IPS-18a (cell line): ENCODE measurements around the gene MYH7.
"Not testable (repeated sequence)": the region's sequence is repeated elsewhere in the genome, so short reads cannot be mapped to it uniquely, and the experiment has no call there.

Experiments used
- H3K27ac ChIP-seq: one replicate; pipeline ENCODE4 v1.5.1; 2013; ENCODE audit warnings: low read length
- H3K27me3 ChIP-seq: one replicate; pipeline ENCODE4 v1.6.1; 2013; ENCODE audit warnings: mild to moderate bottlenecking, low read length; ENCODE audit not compliant: control insufficient read depth, insufficient read depth
- H3K36me3 ChIP-seq: one replicate; pipeline ENCODE4 v1.6.1; 2013; ENCODE audit warnings: low read depth, low read length; ENCODE audit not compliant: control insufficient read depth
- H3K4me1 ChIP-seq: one replicate; pipeline ENCODE4 v1.6.1; 2013; ENCODE audit warnings: low read depth, low read length; ENCODE audit not compliant: control insufficient read depth
- H3K4me3 ChIP-seq: one replicate; pipeline ENCODE4 v1.5.1; 2013; ENCODE audit warnings: low read length
- H3K9ac ChIP-seq: one replicate; pipeline ENCODE4 v1.6.1; 2013; ENCODE audit warnings: mild to moderate bottlenecking, low read length, moderate library complexity
- H3K9me3 ChIP-seq: one replicate; pipeline ENCODE4 v1.6.1; 2013; ENCODE audit warnings: low read depth, low read length; ENCODE audit not compliant: control insufficient read depth

The MYH7 gene

DNA sequence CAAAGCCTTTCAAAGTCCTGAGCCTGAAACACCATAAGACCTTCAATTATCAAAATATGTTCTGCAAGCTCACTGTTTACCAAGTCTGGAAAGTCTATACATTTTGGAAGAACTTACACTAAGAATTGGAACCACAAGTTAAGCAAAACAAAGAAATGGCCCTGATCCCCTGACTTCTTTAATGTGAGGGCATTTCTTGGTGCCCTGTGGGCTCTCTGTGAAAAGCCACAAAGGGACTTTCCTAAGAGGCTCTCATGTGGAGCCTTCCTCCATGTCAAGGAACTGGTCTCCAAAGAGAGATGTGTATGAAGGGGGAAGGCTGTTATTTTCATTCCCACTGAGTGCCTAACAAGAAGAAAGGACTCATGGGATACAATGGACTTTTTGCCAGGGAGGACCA lies 13.9 kb downstream of the MYH7 start:
- no peak overlapping the region for H3K27ac ChIP-seq
- no peak overlapping the region for H3K9ac ChIP-seq
- H3K4me1 ChIP-seq, result no peaks in the 10 kb centered on the region
- no peak overlapping the region for H3K4me3 ChIP-seq
- no peaks in the 10 kb centered on the region for H3K36me3 ChIP-seq
- no peaks in the 10 kb centered on the region for H3K27me3 ChIP-seq
- H3K9me3 ChIP-seq, result no peaks in the 10 kb centered on the region

GRCh38 chr14:23419646-23420045 lies 15.8 kb downstream of the MYH7 start:
- H3K4me1 ChIP-seq, H3K27ac ChIP-seq: not testable (repeated sequence)

DNA sequence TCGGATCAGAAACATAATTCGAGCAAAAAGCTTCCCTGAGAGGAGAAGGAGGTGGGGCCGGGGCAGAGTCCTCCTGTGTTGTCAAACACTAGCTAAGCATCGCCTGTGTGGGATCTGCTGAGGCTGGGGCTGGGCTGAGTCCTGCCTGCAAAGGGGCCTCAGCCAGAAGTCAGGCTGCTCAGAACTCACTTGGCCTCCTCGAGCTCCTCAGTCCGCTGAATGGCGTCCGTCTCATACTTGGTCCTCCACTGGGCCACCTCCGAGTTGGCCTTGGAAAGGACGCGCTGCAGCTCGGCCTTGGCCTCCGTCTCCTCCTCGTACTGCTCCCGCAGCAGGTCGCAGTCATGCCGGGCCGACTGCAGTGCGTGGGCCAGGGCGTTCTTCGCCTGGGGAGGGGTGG lies 17.4 kb downstream of the MYH7 start:
- no peak overlapping the region for H3K4me3 ChIP-seq
- no peaks in the 10 kb centered on the region for H3K27me3 ChIP-seq
- no peak overlapping the region for H3K27ac ChIP-seq
- H3K9ac ChIP-seq, result no peak overlapping the region
- H3K4me1 ChIP-seq, result no peaks in the 10 kb centered on the region
- no peaks in the 10 kb centered on the region for H3K36me3 ChIP-seq
- no peaks in the 10 kb centered on the region for H3K9me3 ChIP-seq

More at GRCh38 chr14:23419646-23420045, 15.8 kb downstream of the MYH7 start:
- not testable (repeated sequence) for H3K9ac ChIP-seq, H3K4me3 ChIP-seq, H3K27me3 ChIP-seq, H3K9me3 ChIP-seq, H3K36me3 ChIP-seq

GRCh38 chr14:23417269-23417668 lies 18.2 kb downstream of the MYH7 start:
- not testable (repeated sequence) for H3K27me3 ChIP-seq, H3K36me3 ChIP-seq, H3K4me1 ChIP-seq, H3K27ac ChIP-seq, H3K4me3 ChIP-seq, H3K9ac ChIP-seq, H3K9me3 ChIP-seq

DNA sequence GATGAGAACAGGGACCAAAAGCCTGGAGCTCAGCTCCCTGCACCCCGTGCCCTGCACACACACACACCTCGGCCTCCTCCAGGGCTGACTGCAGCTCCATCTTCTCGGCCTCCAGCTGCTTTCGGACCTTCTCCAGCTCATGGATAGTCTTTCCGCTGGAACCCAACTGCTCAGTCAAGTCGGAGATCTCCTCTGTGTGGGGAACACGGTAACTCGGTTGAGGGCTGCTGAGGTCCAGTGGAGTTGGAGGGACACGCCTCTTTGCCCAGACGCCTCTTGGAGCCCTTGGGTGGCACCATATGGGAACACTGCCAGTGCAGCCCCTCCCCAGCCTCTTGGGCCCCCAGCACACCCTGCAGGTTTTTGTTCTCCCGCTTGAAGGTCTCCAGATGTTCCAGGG lies 18.7 kb downstream of the MYH7 start:
- H3K9ac ChIP-seq, result no peak overlapping the region
- no peaks in the 10 kb centered on the region for H3K36me3 ChIP-seq
- no peaks in the 10 kb centered on the region for H3K9me3 ChIP-seq
- no peaks in the 10 kb centered on the region for H3K4me1 ChIP-seq
- H3K4me3 ChIP-seq, result no peak overlapping the region
- H3K27ac ChIP-seq, result no peak overlapping the region
- H3K27me3 ChIP-seq, result no peaks in the 10 kb centered on the region

- Histone ChIP-seq H3K36me3 (no peaks in the 10 kb centered on the region), H3K4me1 (no peaks in the 10 kb centered on the region), H3K27ac (no peak overlapping the region), H3K4me3 (no peak overlapping the region), H3K9ac (no peak overlapping the region), H3K9me3 (no peaks in the 10 kb centered on the region), H3K27me3 (no peaks in the 10 kb centered on the region)
These were observed 19.4 kb downstream of the MYH7 start for GRCh38 chr14:23415821-23416778.

DNA sequence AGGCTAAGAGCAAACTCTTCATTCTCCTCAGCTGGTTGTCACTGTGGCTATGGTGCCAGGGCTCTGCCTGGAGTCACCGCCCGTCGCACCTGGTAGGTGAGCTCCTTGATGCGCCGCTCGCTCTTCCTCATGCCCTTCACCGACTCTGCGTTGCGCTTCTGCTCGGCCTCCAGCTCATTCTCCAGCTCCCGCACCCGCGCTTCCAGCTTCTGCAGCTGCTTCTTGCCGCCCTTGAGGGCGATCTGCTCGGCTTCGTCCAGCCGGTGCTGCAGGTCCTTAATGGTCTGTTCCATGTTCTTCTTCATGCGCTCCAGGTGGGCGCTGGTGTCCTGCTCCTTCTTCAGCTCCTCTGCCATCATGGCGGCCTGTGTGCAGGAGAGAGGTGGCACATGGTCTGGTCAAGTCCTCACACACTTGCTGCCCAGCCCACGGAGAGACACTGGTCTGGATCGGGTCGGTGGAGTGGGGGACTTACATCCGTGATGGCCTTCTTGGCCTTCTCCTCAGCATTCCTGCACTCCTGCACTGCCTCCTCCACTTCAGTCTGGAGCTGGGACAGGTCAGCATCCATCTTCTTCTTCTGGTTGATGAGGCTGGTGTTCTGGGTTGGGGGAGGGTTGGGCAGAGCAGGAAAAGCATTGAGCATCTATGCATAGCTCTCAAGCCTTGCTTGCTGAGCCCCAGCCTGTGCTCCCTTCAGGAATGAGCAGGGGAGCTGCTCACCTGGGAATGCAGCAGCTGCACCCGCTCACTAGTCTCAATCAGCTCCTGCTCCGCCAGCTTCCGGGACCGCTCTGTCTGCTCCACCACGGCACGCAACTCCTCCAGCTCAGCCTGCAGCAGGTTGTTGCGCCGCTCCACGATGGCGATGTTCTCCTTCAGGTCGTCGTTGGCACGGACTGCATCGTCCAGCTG lies 20.3 kb downstream of the MYH7 start:
- no peak overlapping the region for H3K27ac ChIP-seq

GRCh38 chr14:23414254-23414653 lies 21.2 kb downstream of the MYH7 start:
- Histone ChIP-seq H3K9ac (no peak overlapping the region), H3K27me3 (no peaks in the 10 kb centered on the region), H3K9me3 (no peaks in the 10 kb centered on the region)

More for the DNA sequence above, 20.3 kb downstream of the MYH7 start:
- no peaks in the 10 kb centered on the region for H3K4me1 ChIP-seq
- no peak overlapping the region for H3K9ac ChIP-seq
- no peaks in the 10 kb centered on the region for H3K36me3 ChIP-seq
- H3K9me3 ChIP-seq, result no peaks in the 10 kb centered on the region
- H3K4me3 ChIP-seq, result no peak overlapping the region
- H3K27me3 ChIP-seq, result no peaks in the 10 kb centered on the region

GRCh38 chr14:23413681-23414080 lies 21.8 kb downstream of the MYH7 start:
- H3K4me3 ChIP-seq, result no peak overlapping the region
- no peaks in the 10 kb centered on the region for H3K4me1 ChIP-seq
- no peak overlapping the region for H3K27ac ChIP-seq
- H3K36me3 ChIP-seq, result no peaks in the 10 kb centered on the region
- H3K9ac ChIP-seq, result no peak overlapping the region
- no peaks in the 10 kb centered on the region for H3K27me3 ChIP-seq
- H3K9me3 ChIP-seq, result no peaks in the 10 kb centered on the region

More at GRCh38 chr14:23414254-23414653, 21.2 kb downstream of the MYH7 start:
- no peaks in the 10 kb centered on the region for H3K4me1 ChIP-seq
- H3K27ac ChIP-seq, result no peak overlapping the region
- no peaks in the 10 kb centered on the region for H3K36me3 ChIP-seq
- no peak overlapping the region for H3K4me3 ChIP-seq

DNA sequence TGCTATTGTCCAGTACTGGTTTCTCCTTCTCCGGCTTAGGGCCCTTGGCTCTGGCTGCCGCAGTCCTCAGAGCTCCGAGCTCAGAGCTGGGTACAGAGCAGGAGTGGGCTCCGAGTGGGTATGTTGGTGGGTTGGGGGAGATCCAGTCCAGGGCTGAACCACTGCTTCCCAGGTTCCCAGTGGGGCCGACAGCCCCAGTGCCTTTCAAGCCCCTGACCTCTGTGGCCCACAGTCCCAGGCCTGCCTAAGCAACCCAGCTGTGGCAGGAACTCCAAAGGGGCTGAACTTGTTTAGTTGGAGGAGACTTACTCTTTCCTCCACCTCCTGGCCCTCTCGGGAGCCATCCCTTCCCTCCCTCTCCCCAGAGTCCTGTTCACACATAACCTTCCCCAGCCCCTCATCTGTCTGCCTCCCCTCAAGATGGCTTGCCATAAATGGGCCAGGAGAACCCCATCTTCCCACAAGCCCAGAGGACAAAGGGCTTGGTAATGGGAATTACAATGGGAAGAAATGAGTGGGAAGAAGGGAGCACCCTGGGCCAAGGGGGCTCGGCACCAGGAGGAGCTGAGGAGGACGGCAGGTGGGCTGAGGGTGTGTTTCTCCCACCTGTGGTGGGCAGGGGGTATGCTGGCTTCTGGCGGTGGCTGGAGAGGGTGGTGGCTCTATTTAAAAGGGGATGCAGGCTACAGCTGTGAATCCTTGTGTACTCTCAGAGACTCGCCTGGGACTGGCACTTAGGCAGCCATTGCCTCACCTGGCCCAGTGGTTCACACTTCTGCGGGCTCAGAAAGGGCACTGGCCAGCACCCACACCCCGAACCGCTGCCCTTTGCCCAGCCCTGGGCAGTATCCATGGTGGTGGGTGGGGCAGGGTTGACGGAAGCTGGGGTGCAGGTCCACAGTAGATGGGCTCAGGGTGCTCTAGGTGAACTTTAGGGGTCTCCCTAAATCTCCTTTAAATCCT lies 23.6 kb downstream of the MYH7 start:
- H3K36me3 ChIP-seq, result no peaks in the 10 kb centered on the region
- H3K9ac ChIP-seq, result no peak overlapping the region
- H3K9me3 ChIP-seq, result no peaks in the 10 kb centered on the region
- H3K4me3 ChIP-seq, result no peak overlapping the region
- no peaks in the 10 kb centered on the region for H3K27me3 ChIP-seq
- no peak overlapping the region for H3K27ac ChIP-seq
- H3K4me1 ChIP-seq, result no peaks in the 10 kb centered on the region
